ENCODE results near the gene GPR143.

- TF ChIP-seq CREB5 (CRISPR knock-in tag; IDR thresholded peaks at IDR 0.05; ENCODE audit: low read depth) (no peak), ZNF70 (CRISPR knock-in tag; IDR thresholded peaks at IDR 0.05) (no peak), PPARA (CRISPR knock-in tag; IDR thresholded peaks at IDR 0.05; ENCODE audit: borderline replicate concordance) (no peak), PATZ1 (CRISPR knock-in tag; IDR thresholded peaks at IDR 0.05; ENCODE audit: borderline replicate concordance) (no peak), ZFP3 (CRISPR knock-in tag; IDR thresholded peaks at IDR 0.05) (no peak), ZNF8 (CRISPR knock-in tag; IDR thresholded peaks at IDR 0.05) (no peak), ARNTL (CRISPR knock-in tag; IDR thresholded peaks at IDR 0.05; ENCODE audit: borderline replicate concordance, low read depth) (no peak), BACH2 (CRISPR knock-in tag; IDR thresholded peaks at IDR 0.05; ENCODE audit: borderline replicate concordance) (no peak)
These were observed at the start of gene GPR143 for GRCh38 chrX:9765737-9766097.
